Muscle layer of colon (tissue), 2 donors: Measurements from ENCODE around the gene KRT6A.

Experiments used
- H3K27ac ChIP-seq: one replicate; pipeline ENCODE4 v1.7.0; 2013; ENCODE audit warnings: low read depth, mild to moderate bottlenecking, low read length, moderate library complexity
- H3K27me3 ChIP-seq, 2 donors: one replicate each; pipeline ENCODE4 v1.7.0; 2013; ENCODE audit warnings: low read length in 2 of 2, mild to moderate bottlenecking in 2 of 2; ENCODE audit not compliant: insufficient read depth in 2 of 2, control insufficient read depth in 1 of 2
- H3K36me3 ChIP-seq: one replicate; pipeline ENCODE4 v1.7.0; 2013; ENCODE audit warnings: mild to moderate bottlenecking, low read length; ENCODE audit not compliant: insufficient read depth
- H3K4me1 ChIP-seq: one replicate; pipeline ENCODE4 v1.7.0; 2013; ENCODE audit warnings: mild to moderate bottlenecking, low read length; ENCODE audit not compliant: insufficient read depth
- H3K4me3 ChIP-seq, 2 donors: one replicate each; pipeline ENCODE4 v1.7.0; 2013; ENCODE audit warnings: low read length in 2 of 2, low read depth in 1 of 2, mild to moderate bottlenecking in 1 of 2, moderate library complexity in 1 of 2
- H3K9ac ChIP-seq: one replicate; pipeline ENCODE4 v1.7.0; 2013; ENCODE audit warnings: low read length
- H3K9me3 ChIP-seq: one replicate; pipeline ENCODE4 v1.7.0; 2013; ENCODE audit warnings: mild to moderate bottlenecking, low read length
- donor health status: abdominal sarcoma.
- donor health status: Adenocarcinoma of cecum.

KRT6A gene

GRCh38 chr12:52531566-52532300, 38.7 kb upstream of the KRT6A start:
- Histone ChIP-seq H3K9me3 (no peaks in the 10 kb centered on the region), H3K9ac (no peak overlapping the region), H3K4me3 (no peak overlapping the region), H3K36me3 (no peaks in the 10 kb centered on the region), H3K4me1 (peaks cover 8% of the 10 kb centered on the region), H3K27ac (no peak overlapping the region), H3K27me3 (no peaks in the 10 kb centered on the region)

GRCh38 chr12:52530905-52531304, 37.8 kb upstream of the KRT6A start:
- no peaks in the 10 kb centered on the region for H3K9me3 ChIP-seq
- H3K27ac ChIP-seq: no peak overlapping the region
- peaks cover 8% of the 10 kb centered on the region for H3K4me1 ChIP-seq
- no peak overlapping the region for H3K9ac ChIP-seq
- H3K4me3 ChIP-seq: no peak overlapping the region
- no peaks in the 10 kb centered on the region for H3K36me3 ChIP-seq
- H3K27me3 ChIP-seq: no peaks in the 10 kb centered on the region

GRCh38 chr12:52530366-52530765, 37.3 kb upstream of the KRT6A start:
- Histone ChIP-seq H3K4me3 (no peak overlapping the region), H3K9me3 (no peaks in the 10 kb centered on the region), H3K36me3 (no peaks in the 10 kb centered on the region), H3K4me1 (peaks cover 8% of the 10 kb centered on the region), H3K27me3 (no peaks in the 10 kb centered on the region), H3K9ac (no peak overlapping the region), H3K27ac (no peak overlapping the region)

- H3K4me3 ChIP-seq: no peak overlapping the region
Measured at GRCh38 chr12:52529846-52530245, 36.8 kb upstream of the KRT6A start.

GRCh38 chr12:52529417-52529816, 36.4 kb upstream of the KRT6A start:
- H3K9ac ChIP-seq: no peak overlapping the region
- no peaks in the 10 kb centered on the region for H3K9me3 ChIP-seq
- H3K4me3 ChIP-seq: no peak overlapping the region
- peaks cover 8% of the 10 kb centered on the region for H3K4me1 ChIP-seq
- no peak overlapping the region for H3K27ac ChIP-seq
- no peaks in the 10 kb centered on the region for H3K27me3 ChIP-seq
- H3K36me3 ChIP-seq: no peaks in the 10 kb centered on the region

More at GRCh38 chr12:52529846-52530245, 36.8 kb upstream of the KRT6A start:
- Histone ChIP-seq H3K36me3 (no peaks in the 10 kb centered on the region), H3K9me3 (no peaks in the 10 kb centered on the region), H3K27me3 (no peaks in the 10 kb centered on the region), H3K4me1 (peaks cover 8% of the 10 kb centered on the region), H3K27ac (no peak overlapping the region), H3K9ac (no peak overlapping the region)

GRCh38 chr12:52528641-52529143, 35.6 kb upstream of the KRT6A start:
- H3K9me3 ChIP-seq: no peaks in the 10 kb centered on the region
- H3K27ac ChIP-seq: no peak overlapping the region
- H3K27me3 ChIP-seq: no peaks in the 10 kb centered on the region
- H3K36me3 ChIP-seq: no peaks in the 10 kb centered on the region
- H3K4me3 ChIP-seq: no peak overlapping the region
- no peak overlapping the region for H3K9ac ChIP-seq
- peaks cover 2% of the 10 kb centered on the region for H3K4me1 ChIP-seq

GRCh38 chr12:52527121-52527800, 34.2 kb upstream of the KRT6A start:
- H3K27ac ChIP-seq: no peak overlapping the region
- H3K27me3 ChIP-seq: no peaks in the 10 kb centered on the region
- H3K4me3 ChIP-seq: no peak overlapping the region
- H3K9ac ChIP-seq: no peak overlapping the region
- no peaks in the 10 kb centered on the region for H3K36me3 ChIP-seq
- H3K9me3 ChIP-seq: no peaks in the 10 kb centered on the region
- H3K4me1 ChIP-seq: peaks cover 4% of the 10 kb centered on the region

- Histone ChIP-seq H3K9ac (no peak overlapping the region), H3K4me3 (no peak overlapping the region), H3K27ac (no peak overlapping the region)
Measured at GRCh38 chr12:52526511-52526951, 33.5 kb upstream of the KRT6A start.

GRCh38 chr12:52525661-52526499, 32.8 kb upstream of the KRT6A start:
- H3K27me3 ChIP-seq: no peaks in the 10 kb centered on the region
- H3K9me3 ChIP-seq: no peaks in the 10 kb centered on the region
- no peak overlapping the region for H3K4me3 ChIP-seq
- no peak overlapping the region for H3K9ac ChIP-seq
- H3K27ac ChIP-seq: no peak overlapping the region
- peaks cover 17% of the 10 kb centered on the region for H3K4me1 ChIP-seq
- H3K36me3 ChIP-seq: no peaks in the 10 kb centered on the region

More at GRCh38 chr12:52526511-52526951, 33.5 kb upstream of the KRT6A start:
- Histone ChIP-seq H3K4me1 (peaks cover 11% of the 10 kb centered on the region), H3K9me3 (no peaks in the 10 kb centered on the region), H3K36me3 (no peaks in the 10 kb centered on the region), H3K27me3 (no peaks in the 10 kb centered on the region)

- Histone ChIP-seq H3K9ac (no peak overlapping the region), H3K27me3 (no peaks in the 10 kb centered on the region), H3K4me3 (no peak overlapping the region), H3K27ac (no peak overlapping the region), H3K9me3 (no peaks in the 10 kb centered on the region), H3K36me3 (no peaks in the 10 kb centered on the region), H3K4me1 (peaks cover 21% of the 10 kb centered on the region)
Measured at GRCh38 chr12:52524898-52525591, 32.0 kb upstream of the KRT6A start.
